OCI-LY3 (cell line): ENCODE results near the gene CCSER2.

Experiments
- EZH2phosphoT487 ChIP-seq: fragments of 200-600 bp; shearing (Covaris generic); IDR thresholded peaks from 2 replicates; pipeline ENCODE4 v1.6.1; 2018; ENCODE audit warnings: antibody characterized with exemption, mixed run types, low read depth
- TF ChIP-seq, protein P1 (sequence below): fragments of 200-600, 300-600 bp; sonication (generic); IDR thresholded peaks from 2 replicates; pipeline ENCODE4 v1.5.1; 2014; ENCODE audit warnings: antibody characterized with exemption, low read length, low read depth

GRCh38 chr10:84469470-84469869 lies 141.1 kb downstream of the CCSER2 start:
- no peak for TF ChIP-seq EZH2phosphoT487
- TF ChIP-seq, protein P1, sequence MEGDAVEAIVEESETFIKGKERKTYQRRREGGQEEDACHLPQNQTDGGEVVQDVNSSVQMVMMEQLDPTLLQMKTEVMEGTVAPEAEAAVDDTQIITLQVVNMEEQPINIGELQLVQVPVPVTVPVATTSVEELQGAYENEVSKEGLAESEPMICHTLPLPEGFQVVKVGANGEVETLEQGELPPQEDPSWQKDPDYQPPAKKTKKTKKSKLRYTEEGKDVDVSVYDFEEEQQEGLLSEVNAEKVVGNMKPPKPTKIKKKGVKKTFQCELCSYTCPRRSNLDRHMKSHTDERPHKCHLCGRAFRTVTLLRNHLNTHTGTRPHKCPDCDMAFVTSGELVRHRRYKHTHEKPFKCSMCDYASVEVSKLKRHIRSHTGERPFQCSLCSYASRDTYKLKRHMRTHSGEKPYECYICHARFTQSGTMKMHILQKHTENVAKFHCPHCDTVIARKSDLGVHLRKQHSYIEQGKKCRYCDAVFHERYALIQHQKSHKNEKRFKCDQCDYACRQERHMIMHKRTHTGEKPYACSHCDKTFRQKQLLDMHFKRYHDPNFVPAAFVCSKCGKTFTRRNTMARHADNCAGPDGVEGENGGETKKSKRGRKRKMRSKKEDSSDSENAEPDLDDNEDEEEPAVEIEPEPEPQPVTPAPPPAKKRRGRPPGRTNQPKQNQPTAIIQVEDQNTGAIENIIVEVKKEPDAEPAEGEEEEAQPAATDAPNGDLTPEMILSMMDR = no peak
